HepG2 (cell line): ENCODE data around the gene PPRC1. TPM values are rescaled to one million over a fixed set of nuclear protein-coding genes. Genes with fewer than 3 reads are reported as not detected.

Experiments used
- AHDC1 ChIP-seq: sonication (generic); formaldehyde crosslinking; IDR thresholded peaks from 2 replicates; pipeline ENCODE4 v1.5.1; 2020; ENCODE audit warnings: mild to moderate bottlenecking, missing genetic modification reagents, borderline replicate concordance
- ATF2 ChIP-seq: sonication (generic); formaldehyde crosslinking; IDR thresholded peaks from 2 replicates; pipeline ENCODE4 v1.4.0; 2020; ENCODE audit warnings: missing genetic modification reagents
- DR1 ChIP-seq: sonication (generic); formaldehyde crosslinking; IDR thresholded peaks from 2 replicates; pipeline ENCODE4 v1.8.0; 2021; ENCODE audit warnings: mild to moderate bottlenecking, missing genetic modification reagents, inconsistent platforms
- MED1 ChIP-seq: sonication (generic); formaldehyde crosslinking; IDR thresholded peaks from 2 replicates; pipeline ENCODE4 v1.4.0; 2020; ENCODE audit warnings: missing genetic modification reagents
- POGK ChIP-seq: sonication (generic); formaldehyde crosslinking; conservative IDR thresholded peaks from 2 replicates; pipeline ENCODE4 v1.8.0; 2022; ENCODE audit warnings: mild to moderate bottlenecking, moderate library complexity, missing genetic modification reagents
- RBAK ChIP-seq: sonication (generic); formaldehyde crosslinking; IDR thresholded peaks from 2 replicates; pipeline ENCODE4 v1.5.1; 2020; ENCODE audit warnings: mild to moderate bottlenecking, missing genetic modification reagents
- REL ChIP-seq: sonication (generic); formaldehyde crosslinking; conservative IDR thresholded peaks from 2 replicates; pipeline ENCODE4 v1.8.0; 2022; ENCODE audit warnings: mild to moderate bottlenecking, missing genetic modification reagents, moderate library complexity
- ZNF605 ChIP-seq: sonication (generic); formaldehyde crosslinking; IDR thresholded peaks from 2 replicates; pipeline ENCODE4 v1.8.0; 2022; ENCODE audit warnings: mild to moderate bottlenecking, missing genetic modification reagents
- ZNF646 ChIP-seq: sonication (generic); formaldehyde crosslinking; IDR thresholded peaks from 2 replicates; pipeline ENCODE4 v1.9.0; 2021; ENCODE audit warnings: mild to moderate bottlenecking, missing genetic modification reagents
- ZSCAN5A ChIP-seq: sonication (generic); formaldehyde crosslinking; IDR thresholded peaks from 2 replicates; pipeline ENCODE4 v1.8.0; 2022; ENCODE audit warnings: mild to moderate bottlenecking, missing genetic modification reagents, borderline replicate concordance
- polyA plus RNA-seq, 8 experiments: library from polyadenylated mRNA; depleted of rRNA in 3 of 8; stranded (reverse) in 7 of 8; unstranded in 1 of 8; fragments of >200 nt; fragmentation: Illumina TruSeq in 4 of 8; extraction: Trizol in 4 of 8; gene quantifications; 2 replicates each; pipeline versions ENCODE4 v1.2.1 to v1.2.3, GENCODE V29; 2011 to 2016; ENCODE audit warnings: low read depth in 4 of 8, missing spikeins in 1 of 8, mixed read lengths in 1 of 8; ENCODE audit not compliant: insufficient read depth in 1 of 8
- total RNA-seq, 5 experiments: library from RNA; depleted of rRNA; stranded (reverse); fragments of >200 nt; fragmentation: Illumina TruSeq; extraction: Trizol; gene quantifications; 2 replicates each; pipeline ENCODE4 v1.2.3, GENCODE V29; 2016; ENCODE audit warnings: low read depth in 1 of 5

Gene PPRC1
- total and polyA plus RNA-seq, 2 of the 13 experiments (the other 11 are each of a cell fraction or from before 2014, with no cell fraction given): 18.7 to 24.2 TPM

GRCh38 chr10:102120142-102120990 lies 12.5 kb upstream of the PPRC1 start, which contains the start of gene LDB1 (continued):
- TF ChIP-seq ATF2: no peak
- 0 out of 2 replicates have a peak, but pooled peaks have one; percentile 49 for TF ChIP-seq DR1
- TF ChIP-seq ZSCAN5A (CRISPR knock-in tag): no peak
- TF ChIP-seq POGK (CRISPR knock-in tag): peak; percentile 74; the same call in 1 of the 2 replicates
- TF ChIP-seq ZNF605 (CRISPR knock-in tag): 0 out of 2 replicates have a peak, but pooled peaks have one; percentile 21
- no peak for TF ChIP-seq RBAK (CRISPR knock-in tag)
- TF ChIP-seq ZNF646 (CRISPR knock-in tag): peak; percentile 72; the same call in 1 of the 2 replicates
- no peak for TF ChIP-seq REL (CRISPR knock-in tag)
- no peak for TF ChIP-seq MED1
- TF ChIP-seq AHDC1 (CRISPR knock-in tag): no peak
